Measurements from ENCODE around the gene RNU6-9. TPM values are rescaled to one million over a fixed set of nuclear protein-coding genes. Genes with fewer than 3 reads are reported as not detected.
A peak's percentile ranks its signal among the peaks of the same experiment; 100 is the strongest.

RNU6-9 gene
- total RNA-seq, 2 experiments from 2014 or later, result not detected

DNA sequence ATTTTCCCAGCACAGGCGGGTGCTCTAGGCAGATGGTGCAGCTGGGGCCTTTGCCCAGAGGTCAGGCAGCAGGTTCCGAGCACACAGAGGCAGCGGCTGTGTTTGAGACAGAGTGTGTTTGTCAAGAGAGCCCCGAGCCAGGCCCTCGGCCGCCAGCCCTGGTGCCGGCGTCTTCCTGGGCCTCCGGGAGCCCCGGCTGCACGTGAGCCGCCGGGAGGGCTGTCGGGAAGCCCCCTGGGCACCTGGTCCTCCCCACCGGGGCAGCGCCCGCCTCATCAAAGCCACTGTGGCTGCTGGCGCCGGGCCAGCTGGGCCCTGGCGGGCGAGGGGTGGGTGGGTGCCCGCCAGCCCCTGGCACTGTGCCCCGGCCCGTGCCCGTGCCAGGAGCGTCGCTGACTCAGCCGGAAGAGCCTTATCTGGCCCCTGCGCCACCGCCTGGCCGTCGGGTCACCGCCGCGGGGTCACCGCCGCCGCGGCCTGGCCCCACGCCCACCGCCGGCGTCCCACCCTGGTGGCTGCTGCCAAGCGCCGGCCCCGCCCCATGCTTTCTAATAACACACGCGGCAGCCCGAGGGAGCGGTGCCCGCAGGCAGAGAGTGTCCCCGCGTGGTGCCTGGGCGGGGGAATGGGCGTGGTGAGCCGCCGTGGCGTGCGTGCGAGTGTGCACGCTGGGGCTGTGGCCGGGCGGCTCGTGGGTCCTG lies 47.5 kb downstream of the RNU6-9 start:
- intact Hi-C loops (cut with DNase I, micrococcal nuclease), result no loop called here
- Mint-ChIP-seq H3K27ac (peak overlapping the region; percentile 74), H3K4me3 (peak overlapping the region; percentile 78), H3K4me1 (ENCODE audit: low read depth) (peaks cover 30% of the 10 kb centered on the region), H3K36me3 (ENCODE audit: low read depth) (no peaks in the 10 kb centered on the region), H3K27me3 (no peaks in the 10 kb centered on the region), H3K9me3 (no peaks in the 10 kb centered on the region)
- peak; percentile 46 to 94 (median 66) for DNase-seq
- no peaks in the 10 kb centered on the region for H3K27me3 ChIP-seq (ENCODE audit: control insufficient read depth in 1 of 2, insufficient read depth in 2 of 2, low read length in 2 of 2)
- ATAC-seq (ENCODE audit: poor library complexity), result peak; percentile 79
- H3K9me3 ChIP-seq (ENCODE audit: control insufficient read depth in 1 of 2, insufficient read depth in 1 of 2, low read length in 2 of 2), result peaks cover 0 to 17% of the 10 kb centered on the region in 2 experiments
- ChIA-PET POLR2A (interaction anchor here (1.0 to 1.7 kb wide), 2 partner anchors 48 to 328 kb away, joined by 3 read pairs; partner anchors contain the start of genes CIRBP, MED16 and RNU6-9), CTCF (no interaction called here)
- peak overlapping the region; percentile 52 for H3K4me3 ChIP-seq (ENCODE audit: low read length)
- H3K27ac ChIP-seq (ENCODE audit: low read depth in 1 of 2, low read length in 2 of 2), result no peak overlapping the region
- peaks cover 42% of the 10 kb centered on the region for H3K4me1 ChIP-seq (ENCODE audit: insufficient read depth, low read length)
- TF ChIP-seq, protein P1, sequence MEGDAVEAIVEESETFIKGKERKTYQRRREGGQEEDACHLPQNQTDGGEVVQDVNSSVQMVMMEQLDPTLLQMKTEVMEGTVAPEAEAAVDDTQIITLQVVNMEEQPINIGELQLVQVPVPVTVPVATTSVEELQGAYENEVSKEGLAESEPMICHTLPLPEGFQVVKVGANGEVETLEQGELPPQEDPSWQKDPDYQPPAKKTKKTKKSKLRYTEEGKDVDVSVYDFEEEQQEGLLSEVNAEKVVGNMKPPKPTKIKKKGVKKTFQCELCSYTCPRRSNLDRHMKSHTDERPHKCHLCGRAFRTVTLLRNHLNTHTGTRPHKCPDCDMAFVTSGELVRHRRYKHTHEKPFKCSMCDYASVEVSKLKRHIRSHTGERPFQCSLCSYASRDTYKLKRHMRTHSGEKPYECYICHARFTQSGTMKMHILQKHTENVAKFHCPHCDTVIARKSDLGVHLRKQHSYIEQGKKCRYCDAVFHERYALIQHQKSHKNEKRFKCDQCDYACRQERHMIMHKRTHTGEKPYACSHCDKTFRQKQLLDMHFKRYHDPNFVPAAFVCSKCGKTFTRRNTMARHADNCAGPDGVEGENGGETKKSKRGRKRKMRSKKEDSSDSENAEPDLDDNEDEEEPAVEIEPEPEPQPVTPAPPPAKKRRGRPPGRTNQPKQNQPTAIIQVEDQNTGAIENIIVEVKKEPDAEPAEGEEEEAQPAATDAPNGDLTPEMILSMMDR (IDR thresholded peaks at IDR 0.05), result no peak
- no peaks in the 10 kb centered on the region for H3K36me3 ChIP-seq (ENCODE audit: insufficient read depth, low read length)

DNA sequence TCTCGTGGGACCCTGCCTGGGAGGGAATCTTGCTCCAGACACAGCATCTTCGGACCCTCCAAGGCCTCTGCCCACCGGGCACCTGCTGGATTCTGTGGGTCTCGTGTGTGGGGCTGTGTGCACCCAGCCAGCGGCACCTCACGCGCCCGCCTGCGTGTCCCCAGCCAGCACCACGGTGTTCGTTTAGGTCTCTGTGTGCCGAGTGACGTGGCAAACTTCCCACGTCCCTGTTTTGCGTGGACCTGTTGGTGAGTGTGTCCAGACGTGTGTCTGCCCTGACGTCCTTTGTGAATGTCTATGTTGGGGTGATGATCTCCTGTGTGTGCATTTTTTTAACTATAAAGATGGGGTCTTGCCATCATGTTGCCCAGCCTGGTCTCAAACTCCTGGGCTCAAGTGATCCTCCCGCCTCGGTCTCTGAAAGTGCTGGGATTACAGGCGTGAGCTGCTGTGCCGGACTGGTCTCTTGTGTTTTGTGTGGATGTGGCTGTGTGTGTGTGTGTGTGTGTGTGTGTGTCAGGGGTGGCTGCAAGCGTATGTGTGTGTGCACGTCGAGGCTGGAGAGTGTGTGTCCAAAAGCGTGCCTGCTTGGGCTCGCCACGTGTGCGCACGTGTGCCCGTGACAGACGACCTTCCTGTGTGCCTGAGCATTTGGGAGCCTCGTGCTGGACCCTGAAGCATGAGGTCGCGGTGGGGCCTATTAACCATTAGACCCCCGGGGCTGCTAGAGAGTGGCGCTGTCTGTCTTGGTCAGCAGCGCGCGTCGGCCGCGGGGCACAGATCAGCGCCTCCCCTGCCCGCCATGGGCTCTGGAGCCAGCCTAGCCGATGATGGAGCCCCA lies 48.2 kb downstream of the RNU6-9 start:
- Histone ChIP-seq H3K27ac (ENCODE audit: low read depth in 1 of 2, low read length in 2 of 2) (no peak overlapping the region), H3K4me1 (ENCODE audit: insufficient read depth, low read length) (peaks cover 42% of the 10 kb centered on the region), H3K9me3 (ENCODE audit: control insufficient read depth in 1 of 2, insufficient read depth in 1 of 2, low read length in 2 of 2) (peaks cover 0 to 17% of the 10 kb centered on the region in 2 experiments), H3K4me3 (ENCODE audit: low read length) (peak overlapping the region; percentile 52), H3K27me3 (ENCODE audit: control insufficient read depth in 1 of 2, insufficient read depth in 2 of 2, low read length in 2 of 2) (no peaks in the 10 kb centered on the region), H3K36me3 (ENCODE audit: insufficient read depth, low read length) (no peaks in the 10 kb centered on the region)
- H3K4me1 Mint-ChIP-seq (ENCODE audit: low read depth), result peaks cover 30% of the 10 kb centered on the region
- H3K27ac Mint-ChIP-seq, result no peak overlapping the region
- DNase-seq (no peak), ATAC-seq (ENCODE audit: poor library complexity) (peak; percentile 11)
- peak overlapping the region; percentile 76 for H3K4me3 Mint-ChIP-seq
- POLR2A ChIA-PET, result interaction anchor here (1.0 to 1.7 kb wide), 2 partner anchors 49 to 328 kb away, joined by 3 read pairs; partner anchors contain the start of genes CIRBP, MED16 and RNU6-9
- intact Hi-C loops (cut with DNase I, micrococcal nuclease), result no loop called here
- no peaks in the 10 kb centered on the region for H3K27me3 Mint-ChIP-seq
- no peaks in the 10 kb centered on the region for H3K9me3 Mint-ChIP-seq
- CTCF ChIA-PET, result no interaction called here
- no peaks in the 10 kb centered on the region for H3K36me3 Mint-ChIP-seq (ENCODE audit: low read depth)
- TF ChIP-seq, protein P1 (IDR thresholded peaks at IDR 0.05), result no peak

DNA sequence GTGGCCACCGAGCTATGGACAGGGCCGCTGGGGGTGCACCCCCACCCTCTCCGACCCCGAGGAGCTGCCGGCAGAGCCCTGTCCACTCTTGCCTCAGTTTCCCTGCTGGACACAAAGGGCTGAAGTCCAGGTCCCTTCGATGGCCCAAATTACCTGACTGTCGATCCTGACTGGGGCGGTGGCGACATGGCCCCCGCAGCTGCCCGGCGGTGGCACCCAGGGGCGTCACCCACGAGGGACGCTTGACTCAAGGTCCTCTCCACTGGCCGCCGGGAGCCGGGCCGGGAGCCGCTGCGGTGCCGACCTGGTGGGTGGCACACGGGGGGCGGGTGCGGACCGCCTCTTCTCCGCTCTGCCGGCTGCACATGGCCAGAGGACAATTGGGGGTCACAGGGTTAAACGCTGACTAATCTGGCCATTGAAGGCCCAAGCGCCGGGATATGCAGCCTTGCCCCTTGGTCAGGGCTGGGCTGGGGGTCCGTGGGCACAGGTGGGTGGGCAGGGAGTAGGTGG lies 48.9 kb downstream of the RNU6-9 start:
- ChIA-PET CTCF (no interaction called here), POLR2A (no interaction called here)
- TF ChIP-seq, protein P1 (IDR thresholded peaks at IDR 0.05), result no peak
- H3K4me1 ChIP-seq (ENCODE audit: insufficient read depth, low read length), result peaks cover 40% of the 10 kb centered on the region
- Mint-ChIP-seq H3K9me3 (no peaks in the 10 kb centered on the region), H3K4me1 (ENCODE audit: low read depth) (peaks cover 29% of the 10 kb centered on the region), H3K4me3 (no peak overlapping the region), H3K27me3 (no peaks in the 10 kb centered on the region), H3K27ac (no peak overlapping the region), H3K36me3 (ENCODE audit: low read depth) (no peaks in the 10 kb centered on the region)
- no peak for DNase-seq
- no peak for ATAC-seq (ENCODE audit: poor library complexity)
- no peak overlapping the region for H3K27ac ChIP-seq (ENCODE audit: low read depth in 1 of 2, low read length in 2 of 2)
- H3K36me3 ChIP-seq (ENCODE audit: insufficient read depth, low read length), result no peaks in the 10 kb centered on the region
- H3K4me3 ChIP-seq (ENCODE audit: low read length), result no peak overlapping the region
- no peaks in the 10 kb centered on the region for H3K27me3 ChIP-seq (ENCODE audit: control insufficient read depth in 1 of 2, insufficient read depth in 2 of 2, low read length in 2 of 2)
- intact Hi-C loops (cut with DNase I, micrococcal nuclease), result no loop called here
- peaks cover 0 to 13% of the 10 kb centered on the region in 2 experiments for H3K9me3 ChIP-seq (ENCODE audit: control insufficient read depth in 1 of 2, insufficient read depth in 1 of 2, low read length in 2 of 2)

Other genes starting within 250 kb of the RNU6-9 start
- gene RNF126, start 230.3 kb upstream of the RNU6-9 start, total RNA-seq, result 100 to 1,000 TPM; 112 to 119 TPM
- gene FSTL3, start 217.1 kb upstream of the RNU6-9 start, total RNA-seq, result 1 to 10 TPM; 2.2 to 3.4 TPM
- not detected for gene PRSS57, start 198.0 kb upstream of the RNU6-9 start, total RNA-seq
- gene PALM, start 184.5 kb upstream of the RNU6-9 start, total RNA-seq, result not detected
- gene MISP, start 142.4 kb upstream of the RNU6-9 start, total RNA-seq, result not detected
- 100 to 1,000 TPM; 246 to 252 TPM for gene PTBP1, start 96.0 kb upstream of the RNU6-9 start, total RNA-seq
- gene PLPPR3, start 71.5 kb upstream of the RNU6-9 start, total RNA-seq, result not detected
- gene AZU1, start 65.6 kb upstream of the RNU6-9 start, total RNA-seq, result under 1 TPM; 0.47 to 0.49 TPM
- not detected for gene PRTN3, start 52.5 kb upstream of the RNU6-9 start, total RNA-seq
- gene ELANE, start 41.2 kb upstream of the RNU6-9 start, total RNA-seq, result not detected
- 1 to 10 TPM; 2.3 to 2.9 TPM for gene CFD, start 33.8 kb upstream of the RNU6-9 start, total RNA-seq
- gene MED16, start 297 bp upstream of the RNU6-9 start, total RNA-seq, result 10 to 100 TPM; 25.8 to 30.1 TPM
- gene R3HDM4, start 19.7 kb downstream of the RNU6-9 start, total RNA-seq, result 100 to 1,000 TPM; 309 to 313 TPM
- gene KISS1R, start 23.8 kb downstream of the RNU6-9 start, total RNA-seq, result 1 to 10 TPM; 1.5 to 1.6 TPM
- gene ARID3A, start 32.6 kb downstream of the RNU6-9 start, total RNA-seq, result 1 to 10 TPM; 3.7 to 4.1 TPM
- 10 to 100 TPM; 16.8 to 17.1 TPM for gene WDR18, start 90.9 kb downstream of the RNU6-9 start, total RNA-seq
- gene GRIN3B, start 106.9 kb downstream of the RNU6-9 start, total RNA-seq, result under 1 TPM; 0.17 to 0.22 TPM
- 100 to 1,000 TPM; 388 to 390 TPM for gene TMEM259, start 127.6 kb downstream of the RNU6-9 start, total RNA-seq
- not detected for gene RNU6-2, start 128.0 kb downstream of the RNU6-9 start, total RNA-seq
- gene CNN2, start 133.1 kb downstream of the RNU6-9 start, total RNA-seq, result 100 to 1,000 TPM; 307 to 318 TPM
- gene ABCA7, start 146.6 kb downstream of the RNU6-9 start, total RNA-seq, result 100 to 1,000 TPM; 114 to 118 TPM
- gene ARHGAP45, start 173.7 kb downstream of the RNU6-9 start, total RNA-seq, result 100 to 1,000 TPM; 861 to 878 TPM
- 10 to 100 TPM; 45.8 to 49.0 TPM for gene POLR2E, start 201.9 kb downstream of the RNU6-9 start, total RNA-seq
- gene GPX4, start 210.5 kb downstream of the RNU6-9 start, total RNA-seq, result 100 to 1,000 TPM; 174 to 175 TPM